HEK293 (cell line): ENCODE measurements around the gene HSPG2.

ENCODE experiments used
- CTCF ChIP-seq: fragments of 450-650 bp; formaldehyde crosslinking; IDR thresholded peaks from 2 replicates; pipeline ENCODE4 v1.5.1; 2016; ENCODE audit warnings: missing biosample characterization, missing genetic modification characterization
- GLI4 ChIP-seq: fragments of 450-650 bp; formaldehyde crosslinking; IDR thresholded peaks from 2 replicates; pipeline ENCODE4 v1.5.1; 2016; ENCODE audit warnings: missing biosample characterization, missing genetic modification characterization
- GLIS2 ChIP-seq: fragments of 450-650 bp; formaldehyde crosslinking; IDR thresholded peaks from 2 replicates; pipeline ENCODE4 v1.5.1; 2016; ENCODE audit warnings: missing biosample characterization, missing genetic modification characterization
- IKZF3 ChIP-seq: fragments of 450-650 bp; IDR thresholded peaks from 2 replicates; pipeline ENCODE4 v1.5.0; 2018; ENCODE audit warnings: missing biosample characterization, mild to moderate bottlenecking, missing genetic modification characterization, moderate library complexity
- PRDM1 ChIP-seq: fragments of 450-650 bp; formaldehyde crosslinking; IDR thresholded peaks from 2 replicates; pipeline ENCODE4; 2016; ENCODE audit warnings: missing biosample characterization, missing genetic modification characterization
- SALL2 ChIP-seq: fragments of 450-650 bp; formaldehyde crosslinking; IDR thresholded peaks from 2 replicates; pipeline ENCODE4 v1.5.0; 2017; ENCODE audit warnings: missing biosample characterization, mild to moderate bottlenecking, missing genetic modification characterization, borderline replicate concordance
- SCRT1 ChIP-seq: fragments of 450-650 bp; formaldehyde crosslinking; IDR thresholded peaks from 2 replicates; pipeline ENCODE4 v1.5.1; 2016; ENCODE audit warnings: missing biosample characterization, missing genetic modification characterization, borderline replicate concordance
- SP7 ChIP-seq: fragments of 450-650 bp; formaldehyde crosslinking; IDR thresholded peaks from 2 replicates; pipeline ENCODE4 v1.5.1; 2016; ENCODE audit warnings: missing biosample characterization, missing genetic modification characterization
- TRIM28 ChIP-seq: IDR thresholded peaks from 2 replicates; pipeline ENCODE4 v1.6.1; 2011; ENCODE audit warnings: low read length, control low read depth, borderline replicate concordance
- WT1 ChIP-seq: fragments of 450-650 bp; formaldehyde crosslinking; IDR thresholded peaks from 2 replicates; pipeline ENCODE4 v1.5.1; 2016; ENCODE audit warnings: missing biosample characterization, missing genetic modification characterization
- ZBTB11 ChIP-seq: fragments of 450-650 bp; formaldehyde crosslinking; conservative IDR thresholded peaks from 2 replicates; pipeline ENCODE4 v1.5.1; 2016; ENCODE audit warnings: low read depth, missing biosample characterization, missing genetic modification characterization
- ZBTB6 ChIP-seq: fragments of 450-650 bp; formaldehyde crosslinking; IDR thresholded peaks from 2 replicates; pipeline ENCODE4 v1.5.1; 2017; ENCODE audit warnings: missing biosample characterization, missing genetic modification characterization
- ZNF10 ChIP-seq: fragments of 450-650 bp; formaldehyde crosslinking; IDR thresholded peaks from 2 replicates; pipeline ENCODE4 v1.5.1; 2017; ENCODE audit warnings: missing biosample characterization, missing genetic modification characterization
- ZNF133 ChIP-seq: fragments of 450-650 bp; formaldehyde crosslinking; IDR thresholded peaks from 2 replicates; pipeline ENCODE4 v1.5.1; 2016; ENCODE audit warnings: missing biosample characterization, missing genetic modification characterization
- ZNF155 ChIP-seq: fragments of 450-650 bp; formaldehyde crosslinking; IDR thresholded peaks from 2 replicates; pipeline ENCODE4 v1.5.1; 2016; ENCODE audit warnings: missing biosample characterization, missing genetic modification characterization
- ZNF174 ChIP-seq: fragments of 450-650 bp; formaldehyde crosslinking; IDR thresholded peaks from 2 replicates; pipeline ENCODE4 v1.5.0; 2017; ENCODE audit warnings: missing biosample characterization, mild to moderate bottlenecking, missing genetic modification characterization
- ZNF184 ChIP-seq: fragments of 450-650 bp; IDR thresholded peaks from 2 replicates; pipeline ENCODE4 v1.5.1; 2018; ENCODE audit warnings: missing biosample characterization, mild to moderate bottlenecking, missing genetic modification characterization
- ZNF214 ChIP-seq: fragments of 450-650 bp; formaldehyde crosslinking; IDR thresholded peaks from 2 replicates; pipeline ENCODE4 v1.5.1; 2017; ENCODE audit warnings: missing biosample characterization, mild to moderate bottlenecking, missing genetic modification characterization, borderline replicate concordance
- ZNF223 ChIP-seq: fragments of 450-650 bp; formaldehyde crosslinking; IDR thresholded peaks from 2 replicates; pipeline ENCODE4 v1.5.1; 2016; ENCODE audit warnings: missing biosample characterization, missing genetic modification characterization
- ZNF274 ChIP-seq, 2 experiments: fragments of 200-500 bp in 1 of 2; fragments of 450-650 bp in 1 of 2; sonication (Bioruptor generic) in 1 of 2; formaldehyde crosslinking in 1 of 2; IDR thresholded peaks; 2 replicates each; pipeline versions ENCODE4 v1.5.1 to v1.6.1; 2014 to 2016; ENCODE audit warnings: borderline replicate concordance in 1 of 2, inconsistent platforms in 1 of 2, low read length in 1 of 2, missing biosample characterization in 1 of 2, missing genetic modification characterization in 1 of 2
- ZNF391 ChIP-seq: fragments of 450-650 bp; formaldehyde crosslinking; IDR thresholded peaks from 2 replicates; pipeline ENCODE4 v1.5.1; 2016; ENCODE audit warnings: low read depth, missing biosample characterization, missing genetic modification characterization, borderline replicate concordance
- ZNF394 ChIP-seq: fragments of 450-650 bp; formaldehyde crosslinking; IDR thresholded peaks from 2 replicates; pipeline ENCODE4 v1.5.1; 2016; ENCODE audit warnings: missing biosample characterization, missing genetic modification characterization, mild to moderate bottlenecking, moderate library complexity, borderline replicate concordance
- ZNF398 ChIP-seq: fragments of 450-650 bp; formaldehyde crosslinking; IDR thresholded peaks from 2 replicates; pipeline ENCODE4 v1.5.1; 2017; ENCODE audit warnings: missing biosample characterization, missing genetic modification characterization
- ZNF501 ChIP-seq: fragments of 450-650 bp; formaldehyde crosslinking; IDR thresholded peaks from 2 replicates; pipeline ENCODE4 v1.5.1; 2016; ENCODE audit warnings: missing biosample characterization, missing genetic modification characterization
- ZNF529 ChIP-seq: fragments of 450-650 bp; formaldehyde crosslinking; IDR thresholded peaks from 2 replicates; pipeline ENCODE4 v1.5.1; 2017; ENCODE audit warnings: missing genetic modification characterization, missing biosample characterization; ENCODE audit not compliant: insufficient replicate concordance
- ZNF555 ChIP-seq: fragments of 450-650 bp; formaldehyde crosslinking; conservative IDR thresholded peaks from 2 replicates; pipeline ENCODE4 v1.5.1; 2017; ENCODE audit warnings: missing biosample characterization, mild to moderate bottlenecking, missing genetic modification characterization, inconsistent platforms
- ZNF560 ChIP-seq: fragments of 450-650 bp; formaldehyde crosslinking; IDR thresholded peaks from 2 replicates; pipeline ENCODE4 v1.5.1; 2017; ENCODE audit warnings: missing biosample characterization, missing genetic modification characterization, borderline replicate concordance
- ZNF600 ChIP-seq: fragments of 450-650 bp; formaldehyde crosslinking; IDR thresholded peaks from 2 replicates; pipeline ENCODE4 v1.5.1; 2016; ENCODE audit warnings: missing biosample characterization, missing genetic modification characterization
- ZNF623 ChIP-seq: fragments of 450-650 bp; formaldehyde crosslinking; IDR thresholded peaks from 2 replicates; pipeline ENCODE4 v1.5.1; 2016; ENCODE audit warnings: missing biosample characterization, missing genetic modification characterization
- ZNF670 ChIP-seq: fragments of 450-650 bp; formaldehyde crosslinking; IDR thresholded peaks from 2 replicates; pipeline ENCODE4 v1.5.1; 2016; ENCODE audit warnings: missing biosample characterization, missing genetic modification characterization, low read depth
- ZNF701 ChIP-seq: fragments of 450-650 bp; formaldehyde crosslinking; IDR thresholded peaks from 2 replicates; pipeline ENCODE4 v1.5.1; 2016; ENCODE audit warnings: missing biosample characterization, missing genetic modification characterization
- ZNF785 ChIP-seq: fragments of 450-650 bp; formaldehyde crosslinking; IDR thresholded peaks from 2 replicates; pipeline ENCODE4 v1.5.1; 2016; ENCODE audit warnings: missing biosample characterization, missing genetic modification characterization

Gene HSPG2

DNA sequence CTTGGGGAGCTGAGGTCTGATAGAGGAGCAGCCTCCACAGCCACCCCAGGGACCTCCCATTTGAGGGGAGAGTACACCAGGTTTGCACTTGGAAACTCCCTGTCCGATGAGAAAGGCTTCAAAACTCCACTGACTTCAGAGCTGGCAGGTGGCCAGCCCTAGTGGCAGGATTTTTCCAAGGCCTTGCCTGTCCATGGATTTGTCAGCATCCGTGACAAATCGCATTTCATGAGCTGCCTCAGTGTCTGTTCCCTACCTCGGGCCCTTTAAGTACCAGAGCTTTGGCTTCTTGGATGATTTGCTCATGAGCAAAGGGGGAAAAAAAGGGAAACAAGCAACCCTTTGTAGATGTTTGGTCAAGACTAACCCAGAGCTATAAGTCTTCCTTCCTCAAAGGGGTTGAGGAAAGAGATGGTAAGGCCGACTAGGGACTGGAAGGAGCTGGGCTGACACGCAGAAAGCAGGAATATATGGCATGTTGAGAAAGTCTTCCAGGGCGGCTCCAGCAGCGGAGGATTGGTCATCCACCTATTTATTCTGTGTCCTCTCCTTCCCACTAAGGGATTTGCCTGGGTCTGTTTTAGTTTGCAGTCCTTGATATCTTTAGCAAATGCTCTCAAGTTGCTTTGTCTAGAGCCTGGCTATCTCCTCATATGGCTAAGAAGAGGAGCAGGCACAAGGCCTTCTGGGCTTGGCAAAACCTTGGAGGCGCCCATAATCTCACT, 2.7 kb upstream of the HSPG2 start (continued):
- TF ChIP-seq CTCF (tag by site-specific recombination) (no peak), SALL2 (tag by site-specific recombination) (no peak), ZNF670 (tag by site-specific recombination) (no peak), ZNF555 (tag by site-specific recombination) (no peak), ZBTB6 (tag by site-specific recombination) (no peak), ZNF394 (no peak), SP7 (tag by site-specific recombination) (peak; percentile 29; the same call in 1 of the 2 replicates), IKZF3 (tag by site-specific recombination) (peak; percentile 53; the same call in 1 of the 2 replicates), ZNF133 (tag by site-specific recombination) (no peak), ZNF155 (tag by site-specific recombination) (no peak), ZNF600 (tag by site-specific recombination) (peak; percentile 66), ZNF214 (tag by site-specific recombination) (no peak), ZNF560 (tag by site-specific recombination) (no peak), WT1 (tag by site-specific recombination) (peak; percentile 22; the same call in 1 of the 2 replicates), ZNF391 (no peak), ZNF398 (0 out of 2 replicates have a peak, but pooled peaks have one; percentile 28), ZNF274 (IDR thresholded peaks at IDR 0.05; ENCODE audit: low read length) (no peak), ZNF274 (tag by site-specific recombination; IDR thresholded peaks at IDR 0.05; ENCODE audit: borderline replicate concordance) (no peak), ZNF223 (tag by site-specific recombination) (no peak), ZNF184 (tag by site-specific recombination) (peak; percentile 80; the same call in 1 of the 2 replicates), ZNF785 (tag by site-specific recombination) (no peak), ZNF529 (tag by site-specific recombination) (no peak), TRIM28 (peak; percentile 93), ZNF174 (tag by site-specific recombination) (no peak), ZBTB11 (tag by site-specific recombination) (no peak), PRDM1 (tag by site-specific recombination) (0 out of 2 replicates have a peak, but pooled peaks have one; percentile 37), GLI4 (tag by site-specific recombination) (no peak), SCRT1 (no peak), ZNF10 (tag by site-specific recombination) (no peak), ZNF701 (tag by site-specific recombination) (no peak), ZNF501 (tag by site-specific recombination) (no peak), ZNF623 (tag by site-specific recombination) (no peak), GLIS2 (tag by site-specific recombination) (no peak)
